Neural cell (in vitro differentiated cells): ENCODE results near the gene DPEP2. TPM values are rescaled to one million over a fixed set of nuclear protein-coding genes. Genes with fewer than 3 reads are reported as not detected.
"Not testable (repeated sequence)": the region's sequence is repeated elsewhere in the genome, so short reads cannot be mapped to it uniquely, and the experiment has no call there.

Experiments used
- H2AFZ ChIP-seq: fragments of 200-600, 300-800 bp; sonication (generic), shearing (Covaris generic); 2 replicates; pipeline ENCODE4 v1.6.0; 2014; ENCODE audit warnings: low read depth, mild to moderate bottlenecking, antibody characterized with exemption, low read length, moderate library complexity
- H3F3A ChIP-seq: fragments of 200-600 bp; shearing (Covaris generic); 2 replicates; pipeline ENCODE4 v1.6.1; 2016; ENCODE audit warnings: mild to moderate bottlenecking, moderate library complexity, mixed read lengths, antibody characterized with exemption, low read length; ENCODE audit not compliant: insufficient read depth, poor library complexity, severe bottlenecking
- H3K27ac ChIP-seq: fragments of 200-600, 300-800 bp; sonication (generic), shearing (Covaris generic); 2 replicates; pipeline ENCODE4 v1.5.1; 2014; ENCODE audit warnings: mild to moderate bottlenecking, low read length, moderate library complexity
- H3K27me3 ChIP-seq: fragments of 300-800, 200-600 bp; sonication (generic), shearing (Covaris generic); 2 replicates; pipeline ENCODE4 v1.6.0; 2014; ENCODE audit warnings: mild to moderate bottlenecking, low read depth, low read length, moderate library complexity; ENCODE audit not compliant: insufficient read depth
- H3K36me3 ChIP-seq: fragments of 300-800, 200-600 bp; sonication (generic), shearing (Covaris generic); 2 replicates; pipeline ENCODE4 v1.5.1; 2014; ENCODE audit warnings: mild to moderate bottlenecking, antibody characterized with exemption, low read length, moderate library complexity; ENCODE audit not compliant: insufficient read depth
- H3K4me2 ChIP-seq: fragments of 300-800, 200-600 bp; sonication (generic), shearing (Covaris generic); 2 replicates; pipeline ENCODE4 v1.6.0; 2014; ENCODE audit warnings: mild to moderate bottlenecking, low read length
- H3K4me3 ChIP-seq: fragments of 300-800, 200-600 bp; sonication (generic), shearing (Covaris generic); 2 replicates; pipeline ENCODE4 v1.5.1; 2014; ENCODE audit warnings: mild to moderate bottlenecking, low read length, moderate library complexity
- H3K79me2 ChIP-seq: fragments of 200-600 bp; shearing (Covaris generic); replicated peaks from 2 replicates; pipeline ENCODE4 v1.6.0; 2014; ENCODE audit warnings: mild to moderate bottlenecking, low read length, moderate library complexity; ENCODE audit not compliant: insufficient read depth
- H3K9ac ChIP-seq: fragments of 300-800, 200-600 bp; sonication (generic), shearing (Covaris generic); 2 replicates; pipeline ENCODE4 v1.6.1; 2016; ENCODE audit warnings: mild to moderate bottlenecking, low read length, mixed read lengths
- H3K9me2 ChIP-seq: fragments of 200-600 bp; shearing (Covaris generic); 2 replicates; pipeline ENCODE4 v1.6.1; 2016; ENCODE audit warnings: mild to moderate bottlenecking, low read length, mixed read lengths; ENCODE audit not compliant: insufficient read depth
- H3K9me3 ChIP-seq: fragments of 200-600, 300-800 bp; sonication (generic), shearing (Covaris generic); 2 replicates; pipeline ENCODE4 v1.6.1; 2016; ENCODE audit warnings: mild to moderate bottlenecking, mixed run types, low read length, moderate library complexity, mixed read lengths
- H4K20me1 ChIP-seq: fragments of 200-600 bp; shearing (Covaris generic); 2 replicates; pipeline ENCODE4 v1.6.1; 2016; ENCODE audit warnings: mild to moderate bottlenecking, mixed run types; ENCODE audit not compliant: insufficient read depth
- CTCF ChIP-seq: fragments of 450-650 bp; IDR thresholded peaks from 2 replicates; pipeline ENCODE4 v1.5.1; 2014; ENCODE audit warnings: antibody characterized with exemption, mild to moderate bottlenecking, moderate library complexity; ENCODE audit not compliant: poor library complexity, severe bottlenecking
- EP300 ChIP-seq: fragments of 450-650 bp; conservative IDR thresholded peaks from 2 replicates; pipeline ENCODE4 v1.6.1; 2014; ENCODE audit warnings: antibody characterized with exemption, mild to moderate bottlenecking, moderate library complexity; ENCODE audit not compliant: poor library complexity, severe bottlenecking
- EZH2 ChIP-seq: fragments of 200-600, 300-800 bp; shearing (Covaris generic), sonication (generic); IDR thresholded peaks from 2 replicates; pipeline ENCODE4 v1.6.1; 2014; ENCODE audit warnings: antibody characterized with exemption, low read length, borderline replicate concordance, mild to moderate bottlenecking; ENCODE audit not compliant: insufficient read depth, poor library complexity, severe bottlenecking
- MXI1 ChIP-seq: fragments of 450-650 bp; conservative IDR thresholded peaks from 2 replicates; pipeline ENCODE4 v1.6.1; 2014; ENCODE audit warnings: antibody characterized with exemption, mild to moderate bottlenecking; ENCODE audit not compliant: poor library complexity, severe bottlenecking
- POLR2AphosphoS5 ChIP-seq: IDR thresholded peaks from 2 replicates; pipeline ENCODE4 v1.6.1; 2012
- RAD21 ChIP-seq: fragments of 450-650 bp; conservative IDR thresholded peaks from 2 replicates; pipeline ENCODE4 v1.6.1; 2014; ENCODE audit warnings: antibody characterized with exemption, mild to moderate bottlenecking, moderate library complexity
- SMC3 ChIP-seq: fragments of 450-650 bp; conservative IDR thresholded peaks from 2 replicates; pipeline ENCODE4 v1.6.1; 2014; ENCODE audit warnings: antibody characterized with exemption, mild to moderate bottlenecking, moderate library complexity; ENCODE audit not compliant: poor library complexity
- TAF1 ChIP-seq: IDR thresholded peaks from 2 replicates; pipeline ENCODE4 v1.6.1; 2012; ENCODE audit warnings: low read depth
- polyA plus RNA-seq: library from polyadenylated mRNA; depleted of rRNA; stranded (reverse); fragments of >200 nt; gene quantifications from 2 replicates; pipeline ENCODE4 v1.2.3, GENCODE V29; 2014
- TF ChIP-seq, protein P1 (sequence below): IDR thresholded peaks from 2 replicates; pipeline ENCODE4 v1.6.1; 2012; ENCODE audit warnings: borderline replicate concordance

Gene DPEP2
- polyA plus RNA-seq, 1 donor from 2014 or later = not detected

- H3K27me3 ChIP-seq = no peaks in the 10 kb centered on the region
- no peaks in the 10 kb centered on the region for H3K9me2 ChIP-seq
- no peaks in the 10 kb centered on the region for H3F3A ChIP-seq
- H3K36me3 ChIP-seq = no peaks in the 10 kb centered on the region
- no peak overlapping the region for H3K4me3 ChIP-seq
- no peaks in the 10 kb centered on the region for H3K9me3 ChIP-seq
- H3K27ac ChIP-seq = no peak overlapping the region
- no peak overlapping the region for H3K9ac ChIP-seq
- no peak overlapping the region for H3K4me2 ChIP-seq
- no peaks in the 10 kb centered on the region for H4K20me1 ChIP-seq
- H3K79me2 ChIP-seq = no peaks in the 10 kb centered on the region
- TF ChIP-seq EP300 (no peak), TAF1 (no peak), MXI1 (no peak), EZH2 (no peak), SMC3 (no peak)
- TF ChIP-seq, protein P1, sequence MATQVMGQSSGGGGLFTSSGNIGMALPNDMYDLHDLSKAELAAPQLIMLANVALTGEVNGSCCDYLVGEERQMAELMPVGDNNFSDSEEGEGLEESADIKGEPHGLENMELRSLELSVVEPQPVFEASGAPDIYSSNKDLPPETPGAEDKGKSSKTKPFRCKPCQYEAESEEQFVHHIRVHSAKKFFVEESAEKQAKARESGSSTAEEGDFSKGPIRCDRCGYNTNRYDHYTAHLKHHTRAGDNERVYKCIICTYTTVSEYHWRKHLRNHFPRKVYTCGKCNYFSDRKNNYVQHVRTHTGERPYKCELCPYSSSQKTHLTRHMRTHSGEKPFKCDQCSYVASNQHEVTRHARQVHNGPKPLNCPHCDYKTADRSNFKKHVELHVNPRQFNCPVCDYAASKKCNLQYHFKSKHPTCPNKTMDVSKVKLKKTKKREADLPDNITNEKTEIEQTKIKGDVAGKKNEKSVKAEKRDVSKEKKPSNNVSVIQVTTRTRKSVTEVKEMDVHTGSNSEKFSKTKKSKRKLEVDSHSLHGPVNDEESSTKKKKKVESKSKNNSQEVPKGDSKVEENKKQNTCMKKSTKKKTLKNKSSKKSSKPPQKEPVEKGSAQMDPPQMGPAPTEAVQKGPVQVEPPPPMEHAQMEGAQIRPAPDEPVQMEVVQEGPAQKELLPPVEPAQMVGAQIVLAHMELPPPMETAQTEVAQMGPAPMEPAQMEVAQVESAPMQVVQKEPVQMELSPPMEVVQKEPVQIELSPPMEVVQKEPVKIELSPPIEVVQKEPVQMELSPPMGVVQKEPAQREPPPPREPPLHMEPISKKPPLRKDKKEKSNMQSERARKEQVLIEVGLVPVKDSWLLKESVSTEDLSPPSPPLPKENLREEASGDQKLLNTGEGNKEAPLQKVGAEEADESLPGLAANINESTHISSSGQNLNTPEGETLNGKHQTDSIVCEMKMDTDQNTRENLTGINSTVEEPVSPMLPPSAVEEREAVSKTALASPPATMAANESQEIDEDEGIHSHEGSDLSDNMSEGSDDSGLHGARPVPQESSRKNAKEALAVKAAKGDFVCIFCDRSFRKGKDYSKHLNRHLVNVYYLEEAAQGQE = no peak
- no peak overlapping the region for H2AFZ ChIP-seq
These were observed 701 bp upstream of the DPEP2 start for GRCh38 chr16:67999985-68000384.

- H3K27ac ChIP-seq, H3K9ac ChIP-seq, H3K79me2 ChIP-seq, H3F3A ChIP-seq, H3K27me3 ChIP-seq, H3K4me2 ChIP-seq, H2AFZ ChIP-seq, H3K9me3 ChIP-seq, H3K9me2 ChIP-seq, H4K20me1 ChIP-seq, H3K4me3 ChIP-seq, H3K36me3 ChIP-seq: not testable (repeated sequence)
These were observed 979 bp downstream of the DPEP2 start for GRCh38 chr16:67998231-67998778.

DNA sequence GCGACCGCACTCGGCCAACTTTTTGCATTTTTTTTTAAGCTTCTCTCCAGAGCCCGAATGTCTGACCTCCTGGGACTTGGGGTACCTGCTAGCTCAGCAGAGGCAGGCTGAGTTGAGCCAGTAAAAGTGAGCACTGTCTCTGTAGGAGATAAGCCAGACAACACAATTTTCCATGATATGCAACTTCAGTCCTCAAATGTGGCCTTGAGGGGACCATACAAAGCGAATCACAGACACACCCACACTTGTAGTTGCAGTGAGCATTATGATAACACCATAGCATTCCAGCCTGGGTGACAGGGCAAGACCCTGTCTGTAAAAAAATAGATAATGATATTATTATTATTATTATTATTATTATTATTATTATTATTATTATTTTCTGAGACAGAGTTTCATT, 2.6 kb downstream of the DPEP2 start:
- Histone ChIP-seq H3K79me2 (no peaks in the 10 kb centered on the region), H3F3A (no peaks in the 10 kb centered on the region), H2AFZ (no peak overlapping the region), H3K27ac (no peak overlapping the region), H3K4me2 (no peak overlapping the region), H4K20me1 (no peaks in the 10 kb centered on the region), H3K27me3 (no peaks in the 10 kb centered on the region), H3K36me3 (no peaks in the 10 kb centered on the region), H3K9me2 (no peaks in the 10 kb centered on the region), H3K9me3 (no peaks in the 10 kb centered on the region), H3K4me3 (no peak overlapping the region), H3K9ac (no peak overlapping the region)
- TF ChIP-seq SMC3 (no peak), MXI1 (no peak), CTCF (no peak), RAD21 (no peak), POLR2AphosphoS5 (no peak), TAF1 (no peak), EP300 (no peak), EZH2 (no peak)
- TF ChIP-seq, protein P1 = no peak
